Right cardiac atrium (tissue), 5 donors: ENCODE data around the gene ARHGEF2. TPM values are rescaled to one million over a fixed set of nuclear protein-coding genes. Genes with fewer than 3 reads are reported as not detected.

Experiments used
- ATAC-seq, 2 donors: fragments of 200-7000 bp; cut with Tn5 transposase; one replicate each; pipeline versions ENCODE4 v1.8.0 to v1.9.1; 2020; ENCODE audit warnings: moderate library complexity in 2 of 2, mild to moderate bottlenecking in 1 of 2
- DNase-seq, 3 donors: peaks; one replicate each; pipeline ENCODE4 v3.0.0-alpha.2; 2020
- H3K27ac ChIP-seq: one replicate; pipeline ENCODE4 v1.5.1; 2013; ENCODE audit warnings: mild to moderate bottlenecking, low read length, control low read depth, moderate library complexity
- H3K27me3 ChIP-seq: one replicate; pipeline ENCODE4 v1.6.1; 2013; ENCODE audit not compliant: control insufficient read depth, insufficient read depth
- H3K4me1 ChIP-seq: one replicate; pipeline ENCODE4 v1.6.1; 2013; ENCODE audit warnings: low read length; ENCODE audit not compliant: control insufficient read depth, insufficient read depth
- H3K4me3 ChIP-seq: one replicate; pipeline ENCODE4 v1.5.1; 2013; ENCODE audit warnings: low read length, control low read depth
- H3K9me3 ChIP-seq: one replicate; pipeline ENCODE4 v1.6.1; 2013; ENCODE audit warnings: low read length; ENCODE audit not compliant: control insufficient read depth
- WGBS: extraction: QIAGEN DNeasy Blood & Tissue Kit; methylation state at CpG from one replicate; pipeline ENCODE4 v1.1.7; 2013; 5-methylcytosine and 5-hydroxymethylcytosine counted together
- intact Hi-C, 4 donors: fragments of 100-400 bp; cut with DNase I; formaldehyde crosslinking; loops; one replicate each; pipeline versions ENCODE4 v1.11.0 to v1.14.0; 2022 to 2023
- polyA plus RNA-seq: library from polyadenylated mRNA; stranded (reverse); fragments of 200-250 nt; gene quantifications from one replicate; pipeline ENCODE4 v1.2.3, GENCODE V29; 2013
- total RNA-seq, 4 donors: library from RNA; stranded (reverse); fragmentation: NEBNext Ultra II Directional; extraction: Animal tissue kit (Norgen Biotek cat#: 25700); gene quantifications; one replicate each; pipeline ENCODE4 v1.2.1, GENCODE V29; 2021
- donor health status: healthy with polysubstance abuse.
- donor health status: DM: no; HTN: yes; CAD: no.
- donor health status: DM: no; HTN: no; CAD: no.
- donor health status: DM: no; HTN: yes; CAD: no; lungs with severe emphysema.
- donor health status: DM: yes; HTN: yes; CAD: no.

Gene ARHGEF2
- total and polyA plus RNA-seq, 5 donors: 34.9 to 75.7 (median 62.7) TPM

DNA sequence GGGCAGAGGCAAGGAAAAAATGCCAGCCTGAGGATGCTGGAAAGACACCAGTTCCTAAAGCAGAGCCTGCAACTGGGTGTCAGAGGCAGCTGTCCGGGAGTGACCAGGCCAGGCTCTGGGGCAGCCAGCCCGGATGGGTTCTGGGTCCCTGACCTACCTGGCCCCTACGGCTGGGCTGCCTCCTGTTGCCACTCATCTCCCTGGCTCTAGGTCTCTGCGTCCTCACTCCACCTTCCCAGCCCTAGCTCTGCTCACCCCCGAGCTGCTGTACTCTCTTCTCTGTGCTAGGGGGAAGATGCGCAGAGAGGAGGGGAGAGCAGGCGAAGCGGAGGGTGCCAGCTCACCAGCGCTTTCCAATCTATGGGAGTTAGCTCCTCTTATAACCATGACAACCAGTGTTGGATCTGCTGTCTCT lies 9.0 kb downstream of the ARHGEF2 start:
- no peaks in the 10 kb centered on the region for H3K9me3 ChIP-seq
- peaks cover 42% of the 10 kb centered on the region for H3K4me1 ChIP-seq
- intact Hi-C loops: no loop called here
- H3K27ac ChIP-seq: peak overlapping the region; percentile 78
- ATAC-seq: no peak
- H3K4me3 ChIP-seq: no peak overlapping the region
- WGBS: 64% methylated on average over 9 of the region's 9 CpGs
- peak in 2 of 3 donors; percentile 49 to 50 for DNase-seq
- H3K27me3 ChIP-seq: no peaks in the 10 kb centered on the region

DNA sequence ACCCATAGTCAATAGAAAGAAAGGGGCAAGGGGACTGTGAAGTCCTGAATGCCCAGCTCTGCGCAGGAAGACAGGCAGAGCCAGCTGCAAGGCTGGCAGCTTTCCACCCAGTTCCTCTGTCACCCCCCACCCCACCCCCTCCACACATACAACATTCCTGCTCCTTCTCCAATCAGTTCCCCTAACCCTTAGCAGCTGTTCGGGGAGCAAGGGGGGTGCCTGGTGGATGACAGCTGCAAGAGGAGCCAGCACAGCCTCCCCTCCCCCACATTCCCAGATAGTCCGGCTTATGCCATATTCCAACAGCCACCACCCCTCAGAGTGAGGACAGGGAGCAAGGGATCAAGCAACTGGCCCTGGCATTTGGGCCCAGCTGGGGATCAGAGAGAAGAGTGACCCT lies 9.7 kb downstream of the ARHGEF2 start:
- H3K4me1 ChIP-seq: peaks cover 38% of the 10 kb centered on the region
- ATAC-seq (peak; percentile 6 to 10), DNase-seq (peak; percentile 47 to 79 (median 76))
- H3K27ac ChIP-seq: peak overlapping the region; percentile 78
- 19% methylated on average over 3 of the region's 3 CpGs for WGBS
- no peak overlapping the region for H3K4me3 ChIP-seq
- no peaks in the 10 kb centered on the region for H3K9me3 ChIP-seq
- intact Hi-C loops: no loop called here
- H3K27me3 ChIP-seq: no peaks in the 10 kb centered on the region

DNA sequence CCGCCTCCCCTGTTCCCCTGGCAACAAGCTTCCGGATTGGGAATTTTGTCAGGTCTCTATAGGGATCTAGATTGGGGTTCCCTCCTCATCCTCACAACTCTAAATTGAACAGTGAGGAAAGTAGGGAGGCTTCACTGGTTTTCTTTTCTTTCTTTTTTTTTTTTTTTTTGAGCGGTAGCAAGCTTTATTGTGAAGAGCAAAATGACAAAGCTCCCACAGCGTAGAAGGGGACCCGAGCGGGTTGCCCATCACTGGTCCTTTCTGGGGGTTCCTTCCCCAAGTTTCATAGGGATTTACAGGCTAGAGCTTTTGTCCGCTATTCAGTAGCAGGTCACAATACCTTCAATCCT lies 10.3 kb downstream of the ARHGEF2 start:
- 45% methylated on average over 7 of the region's 7 CpGs for WGBS
- ATAC-seq: no peak
- H3K27ac ChIP-seq: peak overlapping the region; percentile 96
- no peak for DNase-seq
- H3K27me3 ChIP-seq: no peaks in the 10 kb centered on the region
- H3K9me3 ChIP-seq: no peaks in the 10 kb centered on the region
- intact Hi-C loops: no loop called here
- H3K4me3 ChIP-seq: no peak overlapping the region
- H3K4me1 ChIP-seq: peaks cover 38% of the 10 kb centered on the region

DNA sequence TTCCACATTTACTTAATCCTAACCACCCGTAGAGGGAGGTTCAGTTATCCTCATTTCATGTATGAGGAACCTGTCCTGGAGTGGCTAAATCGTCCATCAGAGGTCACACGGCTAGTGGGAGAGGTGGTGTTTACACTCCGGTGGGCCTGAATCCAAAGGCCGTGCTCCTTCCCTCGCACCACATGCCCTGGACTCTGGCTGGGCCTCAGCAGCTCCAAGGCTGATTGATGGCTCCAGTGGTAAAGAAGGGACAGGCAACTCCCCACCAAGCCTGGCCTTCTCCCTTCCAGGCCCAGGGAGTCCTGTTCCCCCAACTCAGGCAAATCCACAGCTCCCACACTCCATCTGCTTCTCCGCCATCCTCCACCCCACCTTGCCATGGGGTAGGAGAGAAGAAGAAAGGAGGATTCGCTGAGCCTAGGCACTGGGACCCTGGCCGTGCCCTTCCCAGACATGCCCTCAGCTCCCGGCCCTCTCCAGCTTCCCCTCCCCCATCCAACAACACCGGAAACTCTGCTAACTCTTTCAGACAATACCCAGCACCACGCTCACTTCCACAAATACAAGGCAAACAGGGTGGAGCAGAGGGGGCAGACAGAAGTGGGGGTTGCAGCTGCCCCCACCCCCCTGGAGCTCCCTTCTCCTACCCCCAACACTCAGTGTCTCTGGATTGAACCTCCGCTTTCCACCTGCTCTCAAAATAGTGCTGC lies 10.9 kb downstream of the ARHGEF2 start:
- DNase-seq: peak; percentile 49 to 83 (median 75)
- H3K4me3 ChIP-seq: no peak overlapping the region
- intact Hi-C loops: no loop called here

GRCh38 chr1:155966750-155967149 lies 11.6 kb downstream of the ARHGEF2 start:
- ATAC-seq: peak; percentile 23 to 36
- H3K4me1 ChIP-seq: peaks cover 43% of the 10 kb centered on the region
- intact Hi-C loops: no loop called here
- H3K27me3 ChIP-seq: no peaks in the 10 kb centered on the region
- peak in 1 of 3 donors; percentile 53 for DNase-seq
- H3K27ac ChIP-seq: peak overlapping the region; percentile 73
- no peaks in the 10 kb centered on the region for H3K9me3 ChIP-seq
- H3K4me3 ChIP-seq: no peak overlapping the region
- 42% methylated on average over 7 of the region's 7 CpGs for WGBS

More for the DNA sequence above, 10.9 kb downstream of the ARHGEF2 start:
- Histone ChIP-seq H3K27ac (peak overlapping the region; percentile 96), H3K27me3 (no peaks in the 10 kb centered on the region), H3K4me1 (peaks cover 43% of the 10 kb centered on the region), H3K9me3 (no peaks in the 10 kb centered on the region)
- ATAC-seq: peak; percentile 28 to 61
- 17% methylated on average over 13 of the region's 13 CpGs for WGBS

DNA sequence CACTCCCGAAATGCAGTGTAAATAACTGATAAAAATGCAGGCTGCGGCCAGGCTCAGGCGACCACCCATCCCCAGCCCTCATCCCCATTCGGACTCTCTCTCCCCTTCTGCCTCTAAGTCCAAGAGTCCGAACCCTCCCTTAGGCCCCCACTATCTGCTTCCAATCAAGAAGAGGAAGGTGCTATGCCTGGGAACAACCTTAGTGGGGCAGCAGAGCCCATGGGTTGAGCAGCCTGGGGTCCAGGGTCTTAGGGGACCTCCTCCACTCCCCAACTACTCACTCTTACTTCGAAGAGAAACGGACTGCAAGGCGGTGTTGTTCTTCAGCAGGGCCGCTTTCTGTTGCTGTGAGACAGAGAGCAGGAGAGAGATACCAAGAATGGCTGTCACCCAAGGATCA lies 12.2 kb downstream of the ARHGEF2 start:
- H3K9me3 ChIP-seq: no peaks in the 10 kb centered on the region
- H3K27ac ChIP-seq: peak overlapping the region; percentile 55
- WGBS: 53% methylated on average over 9 of the region's 9 CpGs
- ATAC-seq: no peak
- no peak overlapping the region for H3K4me3 ChIP-seq
- intact Hi-C loops: no loop called here
- DNase-seq: peak in 1 of 3 donors; percentile 5
- H3K27me3 ChIP-seq: no peaks in the 10 kb centered on the region
- H3K4me1 ChIP-seq: peaks cover 43% of the 10 kb centered on the region

DNA sequence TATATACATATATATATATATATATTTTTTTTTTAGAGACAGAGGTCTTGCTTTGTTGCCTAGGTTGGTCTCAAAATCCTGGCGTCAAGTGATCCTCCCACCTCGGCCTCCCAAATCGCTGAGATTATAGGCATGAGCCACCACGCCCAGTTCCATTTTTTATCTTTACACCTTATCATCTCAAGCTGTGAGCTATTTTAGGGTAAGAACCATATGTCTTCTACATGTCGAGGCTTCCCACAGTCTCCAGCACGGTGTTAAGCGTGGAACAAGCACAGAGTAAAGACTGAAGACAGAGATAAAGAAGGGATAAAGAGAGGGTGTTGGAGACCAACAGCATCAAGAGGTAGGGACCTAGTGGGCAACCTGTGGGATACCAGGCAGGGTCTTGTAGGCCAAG lies 14.2 kb downstream of the ARHGEF2 start:
- Histone ChIP-seq H3K9me3 (no peaks in the 10 kb centered on the region), H3K27me3 (no peaks in the 10 kb centered on the region), H3K27ac (no peak overlapping the region), H3K4me1 (peaks cover 25% of the 10 kb centered on the region), H3K4me3 (no peak overlapping the region)
- DNase-seq: no peak
- WGBS: 44% methylated on average over 7 of the region's 7 CpGs
- intact Hi-C loops: no loop called here
- no peak for ATAC-seq

- Histone ChIP-seq H3K4me1 (peaks cover 12% of the 10 kb centered on the region), H3K9me3 (no peaks in the 10 kb centered on the region), H3K27me3 (no peaks in the 10 kb centered on the region), H3K4me3 (no peak overlapping the region), H3K27ac (peak overlapping the region; percentile 11)
- WGBS: 58% methylated on average over 18 of the region's 18 CpGs
- ATAC-seq (peak in 1 of 2 donors; percentile 15), DNase-seq (peak; percentile 68 to 90 (median 80))
- intact Hi-C loops: no loop called here
Observed at GRCh38 chr1:155962599-155963211, 15.6 kb downstream of the ARHGEF2 start.

GRCh38 chr1:155961937-155962336 lies 16.4 kb downstream of the ARHGEF2 start:
- H3K4me1 ChIP-seq: peaks cover 6% of the 10 kb centered on the region
- ATAC-seq: peak; percentile 66 to 91
- intact Hi-C loops: no loop called here

DNA sequence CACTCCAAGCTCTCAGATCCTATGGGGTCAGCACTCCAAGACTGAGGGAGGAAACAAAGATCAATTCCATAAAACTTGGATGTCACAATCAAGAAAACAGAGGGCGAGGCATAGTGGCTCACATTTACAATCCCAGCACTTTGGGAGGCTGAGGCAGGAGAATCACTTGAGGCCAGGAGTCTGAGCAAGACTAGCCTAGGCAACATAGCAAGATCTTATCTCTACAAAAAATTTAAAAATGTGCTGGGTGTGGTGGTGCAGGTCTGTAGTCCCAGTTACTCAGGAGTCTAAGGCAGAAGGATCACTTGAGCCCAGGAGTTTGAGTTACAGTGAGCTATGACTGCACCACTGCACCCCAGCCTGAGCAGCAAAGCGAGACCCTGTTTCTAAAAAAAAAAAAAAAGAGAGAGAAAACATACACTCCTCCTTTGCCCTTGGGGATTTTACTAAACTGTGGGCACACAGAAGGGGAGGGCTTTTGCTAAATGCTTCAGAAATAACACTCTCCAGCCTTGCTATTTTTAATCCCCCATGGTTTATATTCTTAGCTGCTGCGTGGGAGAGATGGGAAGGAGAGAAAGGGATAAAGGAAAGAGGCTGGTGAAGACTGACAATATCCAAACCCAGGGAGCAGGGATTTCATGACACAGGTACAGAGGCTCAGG lies 18.1 kb downstream of the ARHGEF2 start:
- Histone ChIP-seq H3K4me3 (no peak overlapping the region), H3K9me3 (no peaks in the 10 kb centered on the region), H3K27me3 (no peaks in the 10 kb centered on the region), H3K27ac (peak overlapping the region; percentile 92), H3K4me1 (peaks cover 5% of the 10 kb centered on the region)
- no peak for ATAC-seq
- WGBS: 70% methylated on average over 3 of the region's 3 CpGs
- DNase-seq: no peak
- intact Hi-C loops: no loop called here

More at GRCh38 chr1:155961937-155962336, 16.4 kb downstream of the ARHGEF2 start:
- no peak overlapping the region for H3K4me3 ChIP-seq
- WGBS: 38% methylated on average over 14 of the region's 14 CpGs
- H3K27ac ChIP-seq: peak overlapping the region; percentile 21
- H3K27me3 ChIP-seq: no peaks in the 10 kb centered on the region
- DNase-seq: peak; percentile 81 to 86 (median 83)
- no peaks in the 10 kb centered on the region for H3K9me3 ChIP-seq

DNA sequence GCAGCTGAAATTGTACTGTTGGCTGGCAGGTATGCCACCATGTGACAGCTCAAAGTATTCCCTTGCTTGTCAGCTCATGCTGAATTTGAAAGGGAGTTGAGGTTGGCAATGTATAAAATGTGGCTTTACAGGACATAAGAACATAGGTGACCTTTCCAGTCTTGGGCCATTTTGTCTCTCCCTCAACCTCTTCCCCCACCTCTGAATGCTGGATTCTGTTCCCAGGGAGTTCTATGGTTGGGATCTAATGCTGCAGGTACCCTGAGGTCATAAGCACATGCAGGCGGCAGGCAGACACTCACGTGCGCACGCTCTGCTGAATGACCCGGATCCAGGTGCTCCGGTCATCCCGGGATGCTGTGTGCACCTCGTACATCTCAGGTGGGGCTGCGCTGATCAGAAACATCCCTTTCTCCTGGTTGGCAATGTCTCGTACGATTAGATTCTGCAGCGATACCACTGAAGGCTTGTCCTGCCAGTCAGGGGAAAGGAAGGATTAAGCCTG lies 20.9 kb downstream of the ARHGEF2 start:
- H3K4me3 ChIP-seq: no peak overlapping the region
- H3K27ac ChIP-seq: no peak overlapping the region
- no peak for ATAC-seq
- no peaks in the 10 kb centered on the region for H3K27me3 ChIP-seq
- intact Hi-C loops: no loop called here
- 90% methylated on average over 12 of the region's 12 CpGs for WGBS
- peak in 1 of 3 donors; percentile 35 for DNase-seq
- H3K4me1 ChIP-seq: no peaks in the 10 kb centered on the region
- no peaks in the 10 kb centered on the region for H3K9me3 ChIP-seq
